Mammary epithelial cell (primary cell): Measurements from ENCODE around the gene TBC1D8.

Experiments used
- EZH2 ChIP-seq: IDR thresholded peaks from 2 replicates; pipeline ENCODE4 v1.6.1; 2012; ENCODE audit warnings: low read length, inconsistent platforms, borderline replicate concordance
- TF ChIP-seq, protein P1 (sequence below), 2 donors: IDR thresholded peaks in 1 of 2; conservative IDR thresholded peaks in 1 of 2; 2 replicates each; pipeline ENCODE4 v1.5.1; 2011 to 2012; ENCODE audit warnings: inconsistent platforms in 2 of 2, low read length in 2 of 2, mild to moderate bottlenecking in 2 of 2, control low read depth in 1 of 2, low read depth in 1 of 2; ENCODE audit not compliant: insufficient read depth in 1 of 2; ENCODE audit errors: extremely low read depth in 1 of 2

DNA sequence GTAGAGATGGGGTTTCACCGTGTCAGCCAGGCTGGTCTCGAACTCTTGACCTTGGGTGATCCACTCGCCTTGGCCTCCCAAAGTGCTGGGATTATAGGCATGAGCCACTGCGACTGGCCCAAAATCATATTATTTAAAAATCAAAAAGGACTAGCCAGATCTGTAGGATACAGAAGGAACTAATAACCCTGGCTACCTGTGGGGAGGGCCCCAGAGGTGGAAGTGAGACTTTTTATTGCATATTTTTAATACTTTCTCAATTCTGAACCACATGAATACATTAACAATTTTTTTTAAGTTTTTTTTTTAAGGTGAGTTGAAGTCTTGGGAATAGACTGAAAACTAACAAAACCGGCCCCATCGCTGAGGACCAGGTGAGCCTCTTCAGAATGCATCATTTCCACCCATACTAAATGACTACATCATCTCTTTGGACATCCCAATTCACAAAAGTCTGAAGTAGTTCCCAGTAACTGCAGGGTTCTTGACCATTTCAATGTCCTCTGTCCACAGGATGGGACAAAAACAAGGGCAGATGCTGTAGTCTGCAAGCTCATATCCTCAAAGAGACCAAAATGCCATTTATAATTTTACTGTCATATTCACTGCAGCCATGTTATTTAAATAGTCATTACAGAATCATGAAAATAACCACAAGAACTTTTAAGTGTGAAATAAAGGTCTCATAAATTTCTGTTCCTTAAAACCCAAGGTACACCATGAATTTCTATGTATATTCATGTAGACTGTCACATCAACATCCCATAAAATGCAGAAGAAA lies 127.7 kb downstream of the TBC1D8 start:
- no peak for TF ChIP-seq EZH2
- TF ChIP-seq, protein P1, sequence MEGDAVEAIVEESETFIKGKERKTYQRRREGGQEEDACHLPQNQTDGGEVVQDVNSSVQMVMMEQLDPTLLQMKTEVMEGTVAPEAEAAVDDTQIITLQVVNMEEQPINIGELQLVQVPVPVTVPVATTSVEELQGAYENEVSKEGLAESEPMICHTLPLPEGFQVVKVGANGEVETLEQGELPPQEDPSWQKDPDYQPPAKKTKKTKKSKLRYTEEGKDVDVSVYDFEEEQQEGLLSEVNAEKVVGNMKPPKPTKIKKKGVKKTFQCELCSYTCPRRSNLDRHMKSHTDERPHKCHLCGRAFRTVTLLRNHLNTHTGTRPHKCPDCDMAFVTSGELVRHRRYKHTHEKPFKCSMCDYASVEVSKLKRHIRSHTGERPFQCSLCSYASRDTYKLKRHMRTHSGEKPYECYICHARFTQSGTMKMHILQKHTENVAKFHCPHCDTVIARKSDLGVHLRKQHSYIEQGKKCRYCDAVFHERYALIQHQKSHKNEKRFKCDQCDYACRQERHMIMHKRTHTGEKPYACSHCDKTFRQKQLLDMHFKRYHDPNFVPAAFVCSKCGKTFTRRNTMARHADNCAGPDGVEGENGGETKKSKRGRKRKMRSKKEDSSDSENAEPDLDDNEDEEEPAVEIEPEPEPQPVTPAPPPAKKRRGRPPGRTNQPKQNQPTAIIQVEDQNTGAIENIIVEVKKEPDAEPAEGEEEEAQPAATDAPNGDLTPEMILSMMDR (conservative IDR thresholded peaks at IDR 0.05 in 1 of 2, IDR thresholded peaks at IDR 0.05 in 1 of 2; ENCODE audit: extremely low read depth in 1 of 2, insufficient read depth in 1 of 2, low read depth in 1 of 2, low read length in 2 of 2) = no peak
